GOT3 (cell line): Measurements from ENCODE around the gene REST.
"Not testable (repeated sequence)": the region's sequence is repeated elsewhere in the genome, so short reads cannot be mapped to it uniquely, and the experiment has no call there.

ENCODE experiments used
- DNase-seq: peaks from one replicate; lab custom pipeline; 2025; ENCODE audit warnings: mixed read lengths; lab: John Stamatoyannopoulos, UW

REST gene, protein sequence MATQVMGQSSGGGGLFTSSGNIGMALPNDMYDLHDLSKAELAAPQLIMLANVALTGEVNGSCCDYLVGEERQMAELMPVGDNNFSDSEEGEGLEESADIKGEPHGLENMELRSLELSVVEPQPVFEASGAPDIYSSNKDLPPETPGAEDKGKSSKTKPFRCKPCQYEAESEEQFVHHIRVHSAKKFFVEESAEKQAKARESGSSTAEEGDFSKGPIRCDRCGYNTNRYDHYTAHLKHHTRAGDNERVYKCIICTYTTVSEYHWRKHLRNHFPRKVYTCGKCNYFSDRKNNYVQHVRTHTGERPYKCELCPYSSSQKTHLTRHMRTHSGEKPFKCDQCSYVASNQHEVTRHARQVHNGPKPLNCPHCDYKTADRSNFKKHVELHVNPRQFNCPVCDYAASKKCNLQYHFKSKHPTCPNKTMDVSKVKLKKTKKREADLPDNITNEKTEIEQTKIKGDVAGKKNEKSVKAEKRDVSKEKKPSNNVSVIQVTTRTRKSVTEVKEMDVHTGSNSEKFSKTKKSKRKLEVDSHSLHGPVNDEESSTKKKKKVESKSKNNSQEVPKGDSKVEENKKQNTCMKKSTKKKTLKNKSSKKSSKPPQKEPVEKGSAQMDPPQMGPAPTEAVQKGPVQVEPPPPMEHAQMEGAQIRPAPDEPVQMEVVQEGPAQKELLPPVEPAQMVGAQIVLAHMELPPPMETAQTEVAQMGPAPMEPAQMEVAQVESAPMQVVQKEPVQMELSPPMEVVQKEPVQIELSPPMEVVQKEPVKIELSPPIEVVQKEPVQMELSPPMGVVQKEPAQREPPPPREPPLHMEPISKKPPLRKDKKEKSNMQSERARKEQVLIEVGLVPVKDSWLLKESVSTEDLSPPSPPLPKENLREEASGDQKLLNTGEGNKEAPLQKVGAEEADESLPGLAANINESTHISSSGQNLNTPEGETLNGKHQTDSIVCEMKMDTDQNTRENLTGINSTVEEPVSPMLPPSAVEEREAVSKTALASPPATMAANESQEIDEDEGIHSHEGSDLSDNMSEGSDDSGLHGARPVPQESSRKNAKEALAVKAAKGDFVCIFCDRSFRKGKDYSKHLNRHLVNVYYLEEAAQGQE

DNA sequence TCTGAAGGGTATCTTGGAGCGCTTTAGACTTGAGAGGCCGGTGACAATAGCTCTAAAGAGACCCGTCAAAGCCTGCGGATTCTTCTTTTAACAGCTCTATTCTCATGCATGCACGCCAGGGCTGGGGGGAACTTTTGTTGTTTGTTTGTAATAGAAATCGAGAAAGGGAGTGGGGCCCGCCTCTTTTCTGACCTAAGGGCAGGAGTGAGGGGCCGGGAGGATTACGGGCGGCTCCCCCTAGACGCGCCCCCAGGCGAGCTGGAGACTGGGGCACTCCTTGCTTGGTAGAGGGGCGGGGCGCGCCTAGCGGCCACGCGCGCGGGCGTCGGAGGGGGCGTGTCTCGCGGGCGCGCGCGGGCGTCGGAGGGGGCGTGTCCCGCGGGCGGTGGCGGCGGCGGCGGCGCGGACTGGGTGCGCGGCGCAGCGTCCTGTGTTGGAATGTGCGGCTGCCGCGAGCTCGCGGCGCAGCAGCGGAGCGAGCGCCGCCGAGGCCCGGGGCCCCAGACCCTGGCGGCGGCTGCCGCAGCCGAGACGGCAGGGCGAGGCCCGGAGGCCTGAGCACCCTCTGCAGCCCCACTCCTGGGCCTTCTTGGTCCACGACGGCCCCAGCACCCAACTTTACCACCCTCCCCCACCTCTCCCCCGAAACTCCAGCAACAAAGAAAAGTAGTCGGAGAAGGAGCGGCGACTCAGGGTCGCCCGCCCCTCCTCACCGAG, at the start of gene REST:
Gene REST (plus strand): TSS at position 412 of the 717 bp plus-strand sequence. CDS start 2,739 bp downstream, outside the sequence.
- peak; percentile 1 for DNase-seq

DNA sequence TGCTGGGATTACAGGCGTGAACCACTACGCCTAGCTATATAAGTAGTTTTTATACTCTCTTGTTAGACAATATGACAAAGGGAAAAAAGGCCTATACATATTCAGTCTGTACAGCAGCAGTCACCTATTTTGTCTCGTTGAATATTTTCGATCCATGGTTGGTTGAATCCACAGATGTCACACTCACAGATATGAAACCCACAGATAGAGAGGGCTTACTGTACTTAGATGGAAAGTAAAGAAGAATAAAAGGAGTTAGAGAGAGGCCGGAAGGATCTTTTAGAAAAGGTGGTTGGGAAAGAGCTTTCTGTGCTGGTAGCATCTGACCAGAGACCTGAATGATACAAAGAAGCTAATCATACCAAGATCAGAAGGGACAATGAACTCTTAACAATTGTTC, 47.9 kb upstream of the REST start:
- DNase-seq, result no peak

DNA sequence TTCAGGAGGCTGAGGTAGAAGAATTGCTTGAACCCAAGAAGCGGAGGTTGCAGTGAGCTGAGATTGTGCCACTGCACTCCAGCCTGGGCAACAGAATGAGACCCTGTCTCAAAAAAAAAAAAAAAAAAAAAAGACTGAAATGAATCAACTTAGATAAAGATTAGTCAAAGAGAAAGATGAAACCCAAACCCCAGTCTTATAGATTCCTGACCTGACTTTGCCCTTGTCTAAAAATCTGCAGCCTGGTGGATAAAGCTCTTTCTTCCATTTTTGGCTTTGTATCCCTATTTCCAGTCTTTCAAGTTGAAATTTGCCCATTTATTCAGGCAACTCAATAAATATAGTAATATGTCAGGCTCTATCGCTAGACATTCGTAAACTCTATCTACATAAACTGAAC, 46.9 kb upstream of the REST start:
- no peak for DNase-seq

DNA sequence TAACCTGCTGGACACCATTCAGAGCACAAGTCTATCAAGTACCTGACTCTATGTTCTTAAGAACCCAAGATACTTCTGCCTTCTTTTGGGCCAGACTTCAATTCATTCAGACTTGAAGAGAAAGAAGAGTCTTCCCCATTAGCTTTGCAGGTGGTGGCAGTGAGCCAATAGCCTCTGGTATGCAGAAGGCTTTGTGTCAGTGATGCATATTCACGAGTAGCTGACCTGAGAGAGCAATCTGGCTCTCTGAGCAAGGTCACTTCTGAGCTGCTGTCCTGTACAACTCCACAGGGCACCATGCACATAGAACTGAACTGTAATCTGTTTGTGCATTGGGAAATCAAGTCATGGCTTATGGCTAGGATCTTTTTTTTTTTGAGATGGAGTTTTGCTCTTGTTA, 46.3 kb upstream of the REST start:
- DNase-seq, result no peak

DNA sequence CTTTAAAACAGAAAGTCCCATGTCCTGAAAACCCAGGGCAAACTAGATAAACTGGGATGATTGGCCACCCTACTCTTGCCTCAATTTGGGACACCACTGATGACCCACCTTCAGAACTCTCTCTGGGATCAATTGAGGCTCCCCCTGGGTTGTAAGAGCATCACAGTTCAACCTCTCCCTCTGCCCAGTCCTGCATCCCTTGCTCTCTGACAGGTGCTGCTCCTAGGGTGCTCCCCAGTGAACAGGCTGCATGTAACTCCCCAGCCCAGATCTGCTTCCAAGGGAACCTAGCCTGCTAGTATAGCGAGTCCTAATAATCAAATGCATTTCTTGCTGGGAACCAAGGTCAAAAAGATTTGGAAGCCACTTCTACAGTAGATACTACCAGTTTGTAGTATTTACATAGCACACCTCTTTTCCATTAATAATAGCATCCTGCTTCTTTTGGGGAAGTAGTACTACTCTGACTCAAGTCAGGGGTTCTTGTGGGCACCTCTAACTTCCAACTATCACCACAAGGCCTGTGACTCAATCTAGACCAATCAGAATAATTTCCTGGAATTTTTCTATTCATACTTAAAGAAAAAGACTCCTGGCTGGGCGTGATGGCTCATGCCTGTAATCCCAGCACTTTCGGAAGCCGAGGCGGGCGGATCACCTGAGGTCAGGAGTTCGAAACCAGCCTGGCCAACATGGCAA, 44.1 kb upstream of the REST start:
- no peak for DNase-seq

DNA sequence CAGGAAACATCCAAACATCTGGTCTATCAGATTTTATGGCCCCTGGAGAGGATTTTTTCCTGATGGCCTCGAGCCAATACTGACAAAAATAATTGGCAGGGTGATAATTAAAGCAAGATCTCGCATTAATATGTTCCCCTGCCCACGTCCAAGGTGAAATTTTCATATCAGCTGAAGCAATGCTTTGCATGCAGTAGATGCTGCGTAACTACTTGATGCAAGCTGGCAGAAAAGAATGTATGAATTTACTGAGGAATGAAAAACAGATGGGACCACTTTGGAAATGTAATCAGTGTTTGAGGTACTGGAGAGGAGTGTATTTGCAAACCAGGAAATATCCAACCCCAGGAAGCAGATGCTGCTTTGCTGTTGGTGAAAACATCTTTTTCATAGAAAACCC, 36.8 kb upstream of the REST start:
- DNase-seq, result no peak

DNA sequence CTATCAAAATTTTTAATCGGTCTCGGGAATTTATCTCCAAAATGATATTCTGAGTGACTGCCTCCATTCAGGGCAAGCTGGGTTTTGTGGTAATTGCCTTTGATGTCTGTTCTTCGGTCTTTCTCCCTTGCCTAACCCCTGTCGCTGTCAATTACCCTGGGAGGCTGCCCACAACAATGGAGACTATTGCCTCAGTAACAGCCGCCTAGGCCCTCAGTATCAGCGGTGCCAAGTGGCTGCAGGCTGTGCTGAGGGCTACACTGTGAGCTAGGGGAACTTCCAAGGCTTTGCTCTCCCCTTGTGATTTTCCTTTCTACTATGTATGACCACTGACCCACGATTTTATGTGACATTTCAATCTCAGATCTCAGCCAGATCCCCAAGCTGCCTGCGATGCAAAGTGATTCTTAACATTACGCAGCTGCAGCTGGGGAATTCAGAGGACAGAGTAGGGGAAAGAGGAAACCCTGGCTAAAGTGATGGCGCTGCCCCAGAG, 36.3 kb upstream of the REST start:
- no peak for DNase-seq

DNA sequence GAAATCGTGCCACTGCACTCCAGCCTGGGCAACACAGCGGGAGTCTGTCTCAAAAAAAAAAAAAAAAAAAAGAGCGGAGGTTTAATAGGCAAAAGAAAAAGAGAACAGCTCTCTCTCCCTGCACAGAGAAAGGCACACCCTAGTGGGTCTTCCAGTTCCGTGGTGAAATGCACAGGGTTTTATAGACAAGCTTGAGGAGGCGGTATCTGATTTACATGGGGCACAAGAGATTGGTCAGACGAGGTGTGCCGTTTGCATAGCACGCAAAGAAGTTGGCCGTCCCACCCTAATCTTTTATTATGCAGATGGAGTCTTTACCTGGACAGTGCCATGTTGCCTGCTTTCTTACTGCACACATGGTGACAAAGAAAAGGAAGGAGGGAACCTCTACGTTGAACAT, 33.5 kb upstream of the REST start:
- DNase-seq, result no peak

DNA sequence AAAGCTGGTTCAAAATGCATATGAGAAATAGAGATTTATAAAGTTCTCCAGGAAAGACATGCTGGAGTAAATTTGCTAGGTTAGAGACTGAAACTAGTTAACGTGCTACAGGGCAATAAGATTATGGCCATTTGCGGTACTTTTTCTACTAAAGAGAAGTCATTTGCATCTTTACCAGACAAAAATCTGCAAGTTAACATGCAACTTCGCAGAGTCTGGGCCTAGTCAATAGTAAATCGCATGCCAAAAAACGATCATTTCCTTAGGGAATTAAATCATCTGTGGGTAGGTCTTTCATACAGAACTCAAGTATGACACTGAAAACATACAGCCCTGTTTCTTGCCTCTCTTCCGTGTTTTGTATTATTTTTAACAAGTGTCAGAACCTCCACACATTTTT, 32.8 kb upstream of the REST start:
- no peak for DNase-seq

DNA sequence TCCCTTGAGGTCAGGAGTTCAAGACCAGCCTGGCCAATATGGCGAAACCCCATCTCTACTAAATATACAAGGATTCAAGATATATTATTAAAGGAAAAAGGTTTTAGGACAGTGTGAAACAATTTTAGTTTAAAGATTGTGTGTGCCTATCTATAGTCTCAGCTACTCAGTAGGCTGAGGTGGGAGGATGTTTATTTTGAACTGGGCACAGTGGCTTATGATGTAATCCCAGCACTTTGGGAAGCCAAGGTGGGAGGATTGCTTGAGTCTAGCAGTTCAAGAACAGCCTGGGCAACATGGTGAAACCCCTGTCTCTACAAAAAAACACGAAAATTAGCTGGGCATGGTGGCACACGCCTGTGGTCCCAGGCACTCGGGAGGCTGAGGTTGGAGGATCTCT, 31.4 kb upstream of the REST start:
- DNase-seq, result no peak

DNA sequence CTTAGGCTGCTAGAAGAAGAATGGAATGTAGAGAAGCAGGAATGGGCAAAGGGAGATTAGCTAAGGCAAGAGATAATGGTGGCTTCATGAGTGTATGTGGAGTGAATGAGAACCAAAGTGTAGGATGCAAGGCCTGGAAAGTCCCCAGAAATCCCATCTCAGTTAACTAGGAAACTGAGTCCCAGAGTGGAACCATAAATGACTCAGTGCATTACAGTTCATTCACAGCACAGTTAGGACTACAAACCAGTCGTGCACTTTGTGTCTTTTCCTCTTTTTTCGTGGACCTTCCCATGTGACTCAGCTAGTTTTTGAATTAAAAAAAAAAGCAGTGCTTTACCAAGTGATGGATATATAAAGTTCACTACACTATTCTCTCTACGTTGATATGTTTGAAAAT, 27.7 kb upstream of the REST start:
- DNase-seq, result no peak

DNA sequence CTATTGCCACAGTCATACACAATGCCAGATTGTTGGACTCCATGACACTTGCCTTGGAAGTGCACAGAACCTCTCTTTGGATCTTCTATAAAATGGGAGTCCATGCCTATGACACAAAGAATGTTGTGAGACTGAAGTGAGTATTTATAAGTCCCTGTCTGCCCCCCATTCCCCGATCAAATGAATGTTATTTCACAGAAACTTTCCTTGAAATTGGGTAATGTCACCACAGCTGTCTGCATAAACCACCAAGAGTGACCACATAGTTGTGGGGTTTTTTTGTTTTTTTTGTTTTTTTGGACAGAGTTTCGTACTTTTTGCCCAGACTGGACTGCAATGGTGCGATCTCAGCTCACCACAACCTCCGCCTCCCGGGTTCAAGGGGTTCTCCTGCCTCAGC, 27.1 kb upstream of the REST start:
- no peak for DNase-seq

DNA sequence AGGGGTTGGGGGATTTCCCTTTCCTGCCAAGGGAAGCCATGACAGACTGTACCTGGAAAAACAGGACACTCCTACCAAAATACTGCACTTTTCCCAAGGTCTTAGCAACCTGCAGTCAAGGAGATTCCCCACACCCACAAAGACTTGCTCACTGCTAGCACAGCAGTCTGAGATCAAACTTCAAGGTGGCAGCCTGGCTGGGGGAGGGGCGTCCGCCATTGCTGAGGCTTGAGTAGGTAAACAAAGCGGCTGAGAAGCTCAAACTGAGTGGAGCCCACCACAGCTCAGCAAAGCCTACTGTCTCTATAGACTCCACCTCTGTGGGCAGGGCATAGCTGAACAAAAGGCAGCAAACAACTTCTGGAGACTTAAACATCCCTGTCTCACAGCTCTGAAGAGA, 23.2 kb upstream of the REST start:
- not testable (repeated sequence) for DNase-seq

DNA sequence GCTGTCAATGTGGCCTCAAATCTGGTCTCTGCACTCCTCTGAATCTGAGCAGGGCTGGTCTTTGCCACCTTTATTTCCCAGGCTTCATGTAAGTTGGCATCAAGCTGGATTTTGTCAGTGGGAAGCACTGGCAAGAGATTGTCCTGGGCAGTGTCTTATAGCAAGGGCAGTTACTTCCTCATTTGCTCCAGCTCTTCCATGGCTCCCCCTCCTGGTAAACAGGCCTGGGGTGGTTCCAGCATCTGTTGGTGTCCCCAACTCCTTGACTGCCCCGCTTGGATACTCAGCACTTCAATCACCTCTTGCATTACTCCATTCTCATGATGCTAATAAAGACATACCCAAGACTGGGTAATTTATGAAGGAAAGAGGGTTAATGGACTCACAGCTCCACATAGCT, 15.0 kb upstream of the REST start:
- DNase-seq, result no peak

DNA sequence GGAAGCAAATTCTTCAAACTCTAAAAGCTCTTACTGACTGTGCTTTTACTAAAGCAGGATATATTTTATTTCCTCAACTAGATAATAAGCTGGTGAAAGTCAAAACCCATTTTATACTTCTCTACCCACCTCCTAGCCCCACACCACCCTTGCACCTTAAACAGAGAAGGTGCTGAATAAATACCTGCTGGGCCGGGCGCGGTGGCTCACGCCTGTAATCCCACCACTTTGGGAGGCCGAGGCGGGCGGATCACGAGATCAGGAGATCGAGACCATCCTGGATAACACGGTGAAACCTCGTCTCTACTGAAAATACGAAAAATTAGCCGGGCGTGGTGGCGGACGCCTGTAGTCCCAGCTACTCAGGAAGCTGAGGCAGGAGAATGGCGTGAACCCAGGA, 9.9 kb upstream of the REST start:
- not testable (repeated sequence) for DNase-seq

DNA sequence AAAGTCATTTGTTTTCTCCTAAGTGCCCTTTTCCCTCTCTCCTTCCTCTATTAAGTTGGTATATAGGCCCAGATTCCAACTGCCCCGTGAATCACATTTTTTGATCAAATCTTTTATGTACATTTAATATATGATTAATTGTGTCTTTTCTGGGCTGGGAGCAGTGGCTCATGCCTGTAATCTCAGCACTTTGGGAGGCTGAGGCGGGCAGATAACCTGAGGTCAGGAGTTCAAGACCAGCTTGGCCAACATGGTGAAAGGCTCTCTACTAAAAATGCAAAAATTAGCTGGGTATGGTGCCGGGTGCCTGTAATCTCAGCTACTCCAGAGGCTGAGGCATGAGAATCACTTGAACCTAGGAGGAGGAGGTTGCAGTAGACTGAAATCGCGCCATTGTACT, 7.5 kb upstream of the REST start:
- not testable (repeated sequence) for DNase-seq

DNA sequence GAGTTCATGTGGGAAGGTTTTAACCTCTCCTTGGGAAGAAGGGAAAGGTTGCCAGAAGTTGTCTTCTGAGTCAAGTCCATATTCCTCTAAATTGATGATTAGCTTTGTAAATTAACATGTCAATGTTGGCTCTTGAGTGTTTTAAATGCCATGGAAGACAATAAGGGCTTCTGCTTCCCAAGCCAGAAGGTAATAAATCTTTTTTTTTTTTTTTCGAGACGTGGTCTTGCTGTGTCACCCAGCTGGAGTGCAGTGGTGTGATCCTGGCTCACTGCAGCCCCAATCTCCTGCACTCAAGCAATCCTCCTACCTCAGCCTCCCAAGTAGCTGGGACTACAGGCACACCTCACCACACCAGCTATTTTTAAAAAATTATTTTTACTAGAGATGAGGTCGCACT, 5.0 kb upstream of the REST start:
- no peak for DNase-seq

DNA sequence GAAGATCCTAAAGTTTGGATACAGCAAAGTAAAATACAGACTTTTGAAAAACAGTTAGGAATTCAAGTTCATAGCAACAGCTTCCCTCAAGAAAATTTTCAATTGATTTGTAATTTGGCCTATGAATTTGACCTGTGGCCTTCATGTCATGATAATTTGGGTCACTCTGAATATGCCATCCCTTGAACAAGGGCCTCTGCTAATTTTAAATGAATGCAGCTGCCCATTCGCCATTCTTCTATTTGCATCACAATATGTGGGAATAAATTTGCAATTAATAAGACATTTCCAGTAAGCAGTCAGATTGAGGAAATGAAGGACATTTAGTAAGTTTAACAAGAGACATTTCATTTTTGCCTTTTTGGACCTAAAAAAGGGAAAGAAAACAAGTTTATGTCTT, 1.9 kb upstream of the REST start:
- DNase-seq, result no peak

DNA sequence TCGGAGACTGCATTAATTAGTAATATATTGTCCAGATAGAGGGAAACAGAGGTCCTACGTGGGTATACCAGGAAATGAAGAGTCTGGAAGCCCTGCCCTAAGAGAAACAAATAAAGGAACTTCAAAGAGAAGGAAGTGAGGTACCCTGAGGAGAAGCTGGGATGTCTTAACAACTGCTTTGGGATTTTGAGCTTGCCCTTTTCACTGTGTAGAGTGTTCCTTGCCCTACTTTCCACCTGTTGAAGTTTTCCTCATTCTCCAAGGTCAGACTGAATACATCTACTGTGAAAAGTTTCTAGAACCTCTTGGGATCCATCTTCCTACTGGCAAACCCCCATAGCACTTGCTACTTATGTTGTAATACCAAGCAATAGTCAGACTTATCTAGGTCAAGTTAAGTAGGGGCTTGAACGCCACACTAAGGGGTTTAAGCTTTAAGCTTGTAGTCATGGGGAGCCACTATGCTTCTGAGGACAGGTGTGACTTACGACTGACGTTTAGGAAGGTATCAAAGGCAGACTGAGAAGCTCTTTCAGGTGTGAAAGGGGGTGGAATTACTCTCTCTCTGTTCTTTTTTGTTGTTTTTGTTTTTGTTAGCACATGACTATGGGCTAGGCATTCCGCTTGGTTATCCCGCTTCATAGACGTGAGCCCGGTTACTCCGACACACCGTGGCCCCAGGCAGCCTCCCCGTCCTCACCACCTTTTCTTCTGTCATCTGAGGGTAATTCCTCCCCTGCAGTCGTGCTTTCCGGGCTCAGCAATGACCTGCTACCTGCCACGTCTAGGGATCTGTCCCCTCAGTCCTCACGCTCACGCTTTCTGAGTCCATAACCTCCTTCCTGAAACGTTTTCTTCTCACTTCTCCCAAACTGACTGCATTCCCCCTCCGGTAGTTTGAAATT, 959 bp upstream of the REST start:
- DNase-seq, result no peak
